ENCODE data around the gene RASSF7. TPM values are rescaled to one million over a fixed set of nuclear protein-coding genes. Genes with fewer than 3 reads are reported as not detected.

Gene RASSF7
- total RNA-seq, 1 experiment from 2014 or later: 36.2 TPM

GRCh38 chr11:605286-606129 is 44.7 kb downstream of the RASSF7 start:
- intact Hi-C loops (cut with micrococcal nuclease; ENCODE audit: unreplicated experiment): no loop called here
- Histone ChIP-seq H3K4me1 (replicated peaks; ENCODE audit: insufficient read depth) (no peaks in the 10 kb centered on the region), H4K20me1 (ENCODE audit: insufficient read depth) (no peaks in the 10 kb centered on the region), H3K27me3 (ENCODE audit: insufficient read depth, low read depth) (no peaks in the 10 kb centered on the region), H3K36me3 (ENCODE audit: low read depth) (no peaks in the 10 kb centered on the region), H2AFZ (no peak overlapping the region), H3K4me3 (no peak overlapping the region), H3K9me3 (ENCODE audit: insufficient read depth, low read depth) (no peaks in the 10 kb centered on the region), H3K9me2 (ENCODE audit: insufficient read depth) (no peaks in the 10 kb centered on the region), H3K27ac (no peak overlapping the region), H3K79me2 (ENCODE audit: low read depth) (no peaks in the 10 kb centered on the region), H3K4me2 (no peak overlapping the region), H3F3A (ENCODE audit: insufficient read depth, low read depth) (no peaks in the 10 kb centered on the region)
- CTCF ChIA-PET: no interaction called here
- POLR2A ChIA-PET (ENCODE audit: unreplicated experiment): no interaction called here
- TF ChIP-seq EZH2 (IDR thresholded peaks at IDR 0.05; ENCODE audit: low read depth): no peak
- TF ChIP-seq, protein P1, sequence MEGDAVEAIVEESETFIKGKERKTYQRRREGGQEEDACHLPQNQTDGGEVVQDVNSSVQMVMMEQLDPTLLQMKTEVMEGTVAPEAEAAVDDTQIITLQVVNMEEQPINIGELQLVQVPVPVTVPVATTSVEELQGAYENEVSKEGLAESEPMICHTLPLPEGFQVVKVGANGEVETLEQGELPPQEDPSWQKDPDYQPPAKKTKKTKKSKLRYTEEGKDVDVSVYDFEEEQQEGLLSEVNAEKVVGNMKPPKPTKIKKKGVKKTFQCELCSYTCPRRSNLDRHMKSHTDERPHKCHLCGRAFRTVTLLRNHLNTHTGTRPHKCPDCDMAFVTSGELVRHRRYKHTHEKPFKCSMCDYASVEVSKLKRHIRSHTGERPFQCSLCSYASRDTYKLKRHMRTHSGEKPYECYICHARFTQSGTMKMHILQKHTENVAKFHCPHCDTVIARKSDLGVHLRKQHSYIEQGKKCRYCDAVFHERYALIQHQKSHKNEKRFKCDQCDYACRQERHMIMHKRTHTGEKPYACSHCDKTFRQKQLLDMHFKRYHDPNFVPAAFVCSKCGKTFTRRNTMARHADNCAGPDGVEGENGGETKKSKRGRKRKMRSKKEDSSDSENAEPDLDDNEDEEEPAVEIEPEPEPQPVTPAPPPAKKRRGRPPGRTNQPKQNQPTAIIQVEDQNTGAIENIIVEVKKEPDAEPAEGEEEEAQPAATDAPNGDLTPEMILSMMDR (conservative IDR thresholded peaks at IDR 0.05): no peak
- no TSS peak for BruUV-seq (replicated peaks)
- no peak for DNase-seq

DNA sequence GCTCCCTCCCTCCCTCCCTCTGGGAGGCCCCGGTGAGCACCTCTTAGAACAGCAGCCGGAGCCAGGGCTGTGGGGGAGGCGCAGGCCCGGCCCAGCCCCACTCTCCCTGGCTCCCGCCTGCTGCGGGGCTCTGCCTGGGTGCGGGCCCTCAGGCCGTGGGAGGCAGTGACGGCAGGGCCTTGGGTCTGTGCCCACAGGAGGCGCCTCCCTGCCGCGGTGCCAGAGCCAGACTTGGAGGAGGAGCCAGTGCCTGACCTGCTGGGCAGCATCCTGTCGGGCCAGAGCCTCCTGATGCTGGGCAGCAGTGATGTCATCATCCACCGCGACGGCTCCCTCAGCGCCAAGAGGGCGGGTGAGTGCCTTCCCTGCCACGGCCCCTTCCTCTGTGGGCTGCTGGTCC is 45.5 kb downstream of the RASSF7 start:
- Histone ChIP-seq H3K27me3 (ENCODE audit: insufficient read depth, low read depth) (no peaks in the 10 kb centered on the region), H3F3A (ENCODE audit: insufficient read depth, low read depth) (no peaks in the 10 kb centered on the region), H4K20me1 (ENCODE audit: insufficient read depth) (no peaks in the 10 kb centered on the region), H3K4me2 (no peak overlapping the region), H3K27ac (no peak overlapping the region), H3K4me3 (no peak overlapping the region), H3K9me2 (ENCODE audit: insufficient read depth) (no peaks in the 10 kb centered on the region), H2AFZ (no peak overlapping the region), H3K9me3 (ENCODE audit: insufficient read depth, low read depth) (no peaks in the 10 kb centered on the region), H3K36me3 (ENCODE audit: low read depth) (no peaks in the 10 kb centered on the region), H3K79me2 (ENCODE audit: low read depth) (no peaks in the 10 kb centered on the region), H3K4me1 (replicated peaks; ENCODE audit: insufficient read depth) (no peaks in the 10 kb centered on the region)
- DNase-seq: peak in 1 of 2 experiments; percentile 79
- CTCF ChIA-PET: no interaction called here
- no TSS peak for BruUV-seq (replicated peaks)
- POLR2A ChIA-PET (ENCODE audit: unreplicated experiment): no interaction called here
- TF ChIP-seq EZH2 (IDR thresholded peaks at IDR 0.05; ENCODE audit: low read depth): no peak
- TF ChIP-seq, protein P1 (conservative IDR thresholded peaks at IDR 0.05): no peak
- intact Hi-C loops (cut with micrococcal nuclease; ENCODE audit: unreplicated experiment): no loop called here

DNA sequence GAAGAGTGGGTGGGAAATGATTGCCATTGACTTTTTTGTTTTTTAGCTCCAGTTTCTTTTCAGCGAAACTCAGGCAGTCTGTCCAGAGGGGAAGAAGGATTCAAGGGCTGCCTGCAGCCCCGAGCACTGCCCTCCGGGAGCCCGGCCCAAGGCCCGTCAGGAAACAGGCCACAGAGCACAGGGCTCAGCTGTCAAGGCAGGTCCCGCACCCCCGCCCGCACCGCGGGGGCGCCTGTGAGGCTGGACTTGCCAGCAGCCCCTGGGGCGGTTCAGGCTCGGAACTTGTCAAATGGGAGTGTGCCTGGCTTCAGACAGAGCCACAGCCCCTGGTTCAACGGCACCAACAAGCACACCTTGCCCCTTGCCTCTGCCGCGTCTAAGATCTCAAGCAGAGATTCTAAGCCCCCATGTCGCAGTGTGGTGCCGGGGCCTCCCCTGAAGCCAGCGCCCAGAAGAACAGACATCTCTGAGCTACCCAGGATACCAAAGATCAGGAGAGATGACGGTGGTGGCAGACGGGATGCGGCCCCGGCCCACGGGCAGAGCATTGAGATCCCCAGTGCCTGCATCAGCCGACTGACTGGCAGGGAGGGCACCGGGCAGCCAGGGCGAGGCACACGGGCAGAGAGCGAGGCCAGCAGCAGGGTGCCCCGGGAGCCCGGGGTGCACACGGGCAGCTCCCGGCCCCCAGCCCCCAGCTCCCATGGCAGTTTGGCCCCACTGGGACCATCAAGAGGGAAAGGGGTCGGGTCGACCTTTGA is 46.4 kb downstream of the RASSF7 start:
- intact Hi-C loops (cut with micrococcal nuclease; ENCODE audit: unreplicated experiment): no loop called here
- BruUV-seq (replicated peaks): no TSS peak
- Histone ChIP-seq H3F3A (ENCODE audit: insufficient read depth, low read depth) (peaks cover 7% of the 10 kb centered on the region), H3K4me2 (no peak overlapping the region), H3K4me1 (replicated peaks; ENCODE audit: insufficient read depth) (no peaks in the 10 kb centered on the region), H2AFZ (no peak overlapping the region), H4K20me1 (ENCODE audit: insufficient read depth) (no peaks in the 10 kb centered on the region), H3K9me3 (ENCODE audit: insufficient read depth, low read depth) (no peaks in the 10 kb centered on the region), H3K4me3 (no peak overlapping the region), H3K27ac (no peak overlapping the region), H3K79me2 (ENCODE audit: low read depth) (no peaks in the 10 kb centered on the region), H3K27me3 (ENCODE audit: insufficient read depth, low read depth) (no peaks in the 10 kb centered on the region), H3K9me2 (ENCODE audit: insufficient read depth) (no peaks in the 10 kb centered on the region), H3K36me3 (ENCODE audit: low read depth) (no peaks in the 10 kb centered on the region)
- ChIA-PET POLR2A (ENCODE audit: unreplicated experiment) (no interaction called here), CTCF (no interaction called here)
- DNase-seq: no peak
- TF ChIP-seq EZH2 (IDR thresholded peaks at IDR 0.05; ENCODE audit: low read depth): no peak
- TF ChIP-seq, protein P1 (conservative IDR thresholded peaks at IDR 0.05): no peak
